Small intestine (tissue), 7 donors: ENCODE data around the gene AIG1. TPM values are rescaled to one million over a fixed set of nuclear protein-coding genes. Genes with fewer than 3 reads are reported as not detected.

ENCODE experiments used
- DNase-seq, 2 donors: peaks; one replicate each; pipeline versions ENCODE4 v3.0.0 to v3.0.0-alpha.2; 2013
- FAIRE-seq: peaks from 2 replicates; lab custom pipeline; 2012; peaks lifted over from hg19 to GRCh38; lab: Jason Lieb, UNC
- H3K27ac ChIP-seq, 3 donors: one replicate each; pipeline ENCODE4 v1.5.1; 2013; ENCODE audit warnings: low read length in 2 of 3, mild to moderate bottlenecking in 2 of 3, control low read depth in 1 of 3, inconsistent platforms in 1 of 3, low read depth in 1 of 3, moderate library complexity in 1 of 3
- H3K27me3 ChIP-seq, 3 donors: one replicate each; pipeline ENCODE4 v1.6.1; 2013; ENCODE audit warnings: low read length in 3 of 3, inconsistent platforms in 1 of 3; ENCODE audit not compliant: control insufficient read depth in 3 of 3, insufficient read depth in 3 of 3
- H3K36me3 ChIP-seq, 3 donors: one replicate each; pipeline ENCODE4 v1.6.1; 2013; ENCODE audit warnings: low read length in 3 of 3, inconsistent platforms in 1 of 3, low read depth in 1 of 3, mild to moderate bottlenecking in 1 of 3, moderate library complexity in 1 of 3; ENCODE audit not compliant: control insufficient read depth in 3 of 3, insufficient read depth in 2 of 3
- H3K4me1 ChIP-seq, 3 donors: one replicate each; pipeline ENCODE4 v1.6.1; 2013; ENCODE audit warnings: low read length in 2 of 3, inconsistent platforms in 1 of 3, low read depth in 1 of 3, mild to moderate bottlenecking in 1 of 3, moderate library complexity in 1 of 3; ENCODE audit not compliant: control insufficient read depth in 3 of 3, insufficient read depth in 2 of 3
- H3K4me3 ChIP-seq, 3 donors: one replicate each; pipeline ENCODE4 v1.5.1; 2013; ENCODE audit warnings: low read length in 3 of 3, control low read depth in 1 of 3, inconsistent platforms in 1 of 3, low read depth in 1 of 3, mild to moderate bottlenecking in 1 of 3, moderate library complexity in 1 of 3
- H3K9me3 ChIP-seq, 2 donors: one replicate each; pipeline ENCODE4 v1.6.1; 2013; ENCODE audit warnings: low read depth in 1 of 2, low read length in 1 of 2; ENCODE audit not compliant: control insufficient read depth in 2 of 2, insufficient read depth in 1 of 2
- WGBS, 3 donors: extraction: QIAGEN DNeasy Blood & Tissue Kit; methylation state at CpG; one replicate each; pipeline ENCODE4 v1.1.7; 2013; 5-methylcytosine and 5-hydroxymethylcytosine counted together
- polyA plus RNA-seq, 4 donors: library from polyadenylated mRNA; stranded (reverse) in 3 of 4; unstranded in 1 of 4; fragments of 200-250 nt in 3 of 4; fragments of 120-200 nt in 1 of 4; gene quantifications; one replicate each; pipeline versions ENCODE4 v1.2.1 to v1.2.3, GENCODE V29; 2013
- donor health status: healthy with polysubstance abuse.
- donor health status: control.
- donor health status: control.
- donor health status: Bipolar disorder and iron deficiency.
- donor health status: healthy.

The AIG1 gene
- polyA plus RNA-seq, 4 donors = 56.6 to 244 (median 79.0) TPM

GRCh38 chr6:143288923-143289322, 228.2 kb downstream of the AIG1 start:
- DNase-seq (no peak), FAIRE-seq (no peak)

GRCh38 chr6:143290206-143290605, 229.5 kb downstream of the AIG1 start:
- FAIRE-seq = no peak
- Histone ChIP-seq H3K27me3 (no peaks in the 10 kb centered on the region), H3K9me3 (no peaks in the 10 kb centered on the region), H3K36me3 (peaks cover 0 to 19% (median 0%) of the 10 kb centered on the region in 3 donors), H3K4me1 (no peaks in the 10 kb centered on the region), H3K4me3 (no peak overlapping the region), H3K27ac (no peak overlapping the region)
- WGBS, 3 donors = 90 to 98% (median 92%) methylated on average over 7 of the region's 7 CpGs
- DNase-seq = no peak

More at GRCh38 chr6:143288923-143289322, 228.2 kb downstream of the AIG1 start:
- Histone ChIP-seq H3K9me3 (no peaks in the 10 kb centered on the region), H3K27me3 (no peaks in the 10 kb centered on the region), H3K27ac (no peak overlapping the region), H3K4me1 (no peaks in the 10 kb centered on the region), H3K36me3 (peaks cover 0 to 21% (median 0%) of the 10 kb centered on the region in 3 donors), H3K4me3 (no peak overlapping the region)
- WGBS, 3 donors = 72 to 78% (median 76%) methylated on average over 1 of the region's 1 CpG

DNA sequence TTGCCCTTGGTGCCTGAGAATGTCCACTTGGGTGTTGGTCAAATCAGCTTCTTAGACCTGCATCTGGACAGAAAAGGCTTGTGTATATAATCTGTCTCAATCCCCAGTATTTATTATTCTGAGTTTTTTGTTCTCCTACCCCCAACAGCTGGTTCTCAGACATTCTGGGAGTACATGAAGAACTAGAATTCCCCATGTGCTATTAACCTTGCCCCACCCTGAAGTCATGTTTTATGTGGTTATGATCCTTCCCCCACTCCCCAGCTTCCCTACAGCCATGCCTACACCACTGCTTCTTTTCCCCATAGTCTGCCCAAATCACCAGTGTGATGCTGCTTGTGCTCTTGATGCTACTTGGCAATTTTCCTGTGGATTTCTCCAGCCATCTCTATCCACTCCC, 232.8 kb downstream of the AIG1 start:
- no peaks in the 10 kb centered on the region for H3K9me3 ChIP-seq
- H3K27me3 ChIP-seq = no peaks in the 10 kb centered on the region
- H3K36me3 ChIP-seq = peaks cover 0 to 13% (median 0%) of the 10 kb centered on the region in 3 donors
- FAIRE-seq = no peak
- H3K4me3 ChIP-seq = no peak overlapping the region
- H3K4me1 ChIP-seq = no peaks in the 10 kb centered on the region
- H3K27ac ChIP-seq = no peak overlapping the region
- DNase-seq = no peak

DNA sequence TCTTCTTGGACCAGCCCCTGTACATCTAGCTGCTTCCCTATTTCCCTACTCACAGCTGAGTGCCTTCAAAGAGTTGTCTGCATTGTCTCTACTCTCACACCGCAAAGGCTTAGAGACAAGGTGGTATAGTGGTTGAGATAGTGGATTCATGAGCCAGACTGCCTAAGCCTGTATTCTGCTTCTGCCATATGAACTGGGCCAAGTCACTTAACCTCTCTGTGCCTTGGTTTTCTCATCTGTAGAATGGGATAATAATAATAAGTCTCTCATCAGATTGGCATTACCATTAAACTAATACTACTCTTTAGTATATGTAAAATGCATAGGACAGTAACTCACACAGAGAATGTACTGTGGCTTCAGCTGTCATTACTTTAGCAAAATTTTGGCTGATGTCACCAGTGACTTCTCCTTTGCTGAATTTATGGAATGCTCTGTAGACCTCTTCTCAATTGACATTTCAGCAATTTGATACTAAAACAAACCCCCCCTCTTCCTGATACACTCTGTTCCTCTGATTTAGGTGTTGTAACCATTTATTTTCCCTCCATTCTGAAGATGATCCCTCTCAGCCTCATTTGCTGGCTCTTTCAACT, 233.7 kb downstream of the AIG1 start:
- DNase-seq (no peak), FAIRE-seq (no peak)
- Histone ChIP-seq H3K27ac (no peak overlapping the region), H3K9me3 (no peaks in the 10 kb centered on the region), H3K27me3 (no peaks in the 10 kb centered on the region), H3K36me3 (peaks cover 0 to 13% (median 0%) of the 10 kb centered on the region in 3 donors), H3K4me1 (no peaks in the 10 kb centered on the region), H3K4me3 (no peak overlapping the region)
- WGBS, 3 donors = 52 to 90% (median 55%) methylated on average over 1 of the region's 1 CpG

GRCh38 chr6:143295932-143296331, 235.2 kb downstream of the AIG1 start:
- Histone ChIP-seq H3K27ac (no peak overlapping the region), H3K36me3 (peaks cover 0 to 9% (median 0%) of the 10 kb centered on the region in 3 donors), H3K9me3 (no peaks in the 10 kb centered on the region), H3K4me3 (no peak overlapping the region), H3K4me1 (no peaks in the 10 kb centered on the region), H3K27me3 (no peaks in the 10 kb centered on the region)
- FAIRE-seq (no peak), DNase-seq (no peak)
- 92 to 96% (median 94%) methylated on average over 3 of the region's 3 CpGs for WGBS, 3 donors

DNA sequence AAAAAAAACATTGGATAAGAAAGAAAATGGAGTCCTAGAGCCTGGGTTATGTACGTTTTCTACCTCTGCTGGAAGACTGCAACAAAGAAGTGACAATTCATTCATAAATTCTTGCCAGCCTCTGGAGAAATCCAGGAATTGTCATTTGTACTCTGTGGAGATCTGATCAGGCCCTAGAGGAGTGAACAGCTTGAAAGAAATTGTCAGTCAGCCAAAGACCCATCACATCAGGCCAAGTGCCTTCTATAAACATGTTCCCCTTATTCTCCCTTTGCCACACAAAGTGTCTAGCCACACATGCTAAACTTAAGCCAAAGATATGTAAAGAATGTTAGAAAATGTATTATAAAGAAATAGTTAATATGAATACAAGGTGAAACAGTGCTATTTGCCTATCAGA, 237.4 kb downstream of the AIG1 start:
- Histone ChIP-seq H3K36me3 (peaks cover 0 to 4% (median 0%) of the 10 kb centered on the region in 3 donors), H3K9me3 (no peaks in the 10 kb centered on the region), H3K27ac (no peak overlapping the region), H3K27me3 (no peaks in the 10 kb centered on the region), H3K4me1 (no peaks in the 10 kb centered on the region), H3K4me3 (no peak overlapping the region)
- 89 to 96% (median 93%) methylated on average over 1 of the region's 1 CpG for WGBS, 3 donors
- DNase-seq = no peak
- FAIRE-seq = no peak

- Histone ChIP-seq H3K27ac (no peak overlapping the region), H3K9me3 (no peaks in the 10 kb centered on the region), H3K4me1 (no peaks in the 10 kb centered on the region), H3K4me3 (no peak overlapping the region), H3K36me3 (no peaks in the 10 kb centered on the region), H3K27me3 (no peaks in the 10 kb centered on the region)
- WGBS, 3 donors = 71 to 81% (median 80%) methylated on average over 6 of the region's 6 CpGs
- DNase-seq = no peak
- no peak for FAIRE-seq
Observed at GRCh38 chr6:143299253-143300166, 238.8 kb downstream of the AIG1 start.

GRCh38 chr6:143301188-143301587, 240.5 kb downstream of the AIG1 start:
- FAIRE-seq (no peak), DNase-seq (no peak)
- 63 to 73% (median 70%) methylated on average over 4 of the region's 4 CpGs for WGBS, 3 donors
- Histone ChIP-seq H3K36me3 (no peaks in the 10 kb centered on the region), H3K27ac (no peak overlapping the region), H3K4me1 (no peaks in the 10 kb centered on the region), H3K27me3 (no peaks in the 10 kb centered on the region), H3K9me3 (no peaks in the 10 kb centered on the region), H3K4me3 (no peak overlapping the region)
